Measurements from ENCODE around the gene SLC25A31.

DNA sequence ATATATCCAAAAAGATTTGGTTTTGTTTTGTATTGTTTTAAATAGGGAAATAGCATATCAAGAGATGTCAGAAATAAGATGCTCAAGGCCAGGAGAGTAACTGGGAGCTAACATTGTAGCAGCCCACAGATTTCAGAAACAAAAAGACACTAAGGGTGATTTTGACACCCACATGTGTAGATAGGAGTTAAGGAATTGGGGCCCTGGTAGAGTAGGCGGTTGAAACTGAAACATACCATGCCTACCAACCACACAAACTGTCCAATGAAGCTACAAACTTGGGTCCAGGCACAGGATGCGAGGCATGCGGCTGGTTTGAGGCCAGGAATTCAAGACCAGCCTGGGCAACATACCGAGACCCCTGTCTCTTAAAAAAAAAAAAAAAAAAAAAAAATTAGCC is 45.6 kb downstream of the SLC25A31 start:
- no peak for TF ChIP-seq POLR2AphosphoS5 (IDR thresholded peaks at IDR 0.05; ENCODE audit: low read depth, low read length)
- TF ChIP-seq POLR2A (IDR thresholded peaks at IDR 0.05; ENCODE audit: low read depth, low read length): no peak
- no peak for TF ChIP-seq TAF1 (IDR thresholded peaks at IDR 0.05; ENCODE audit: low read depth, low read length)

Data from GM12891 (cell line).